ENCODE data around the gene FOXM1. TPM values are rescaled to one million over a fixed set of nuclear protein-coding genes. Genes with fewer than 3 reads are reported as not detected.

The FOXM1 gene
- total and polyA plus RNA-seq, 10 of the 15 experiments (the other 5 are each of a cell fraction or from before 2014, with no cell fraction given), result 15.1 to 63.2 (median 34.2) TPM

- POLR2A ChIA-PET, result no interaction called here
Measured at GRCh38 chr12:2858944-2859421, 18.0 kb downstream of the FOXM1 start.

DNA sequence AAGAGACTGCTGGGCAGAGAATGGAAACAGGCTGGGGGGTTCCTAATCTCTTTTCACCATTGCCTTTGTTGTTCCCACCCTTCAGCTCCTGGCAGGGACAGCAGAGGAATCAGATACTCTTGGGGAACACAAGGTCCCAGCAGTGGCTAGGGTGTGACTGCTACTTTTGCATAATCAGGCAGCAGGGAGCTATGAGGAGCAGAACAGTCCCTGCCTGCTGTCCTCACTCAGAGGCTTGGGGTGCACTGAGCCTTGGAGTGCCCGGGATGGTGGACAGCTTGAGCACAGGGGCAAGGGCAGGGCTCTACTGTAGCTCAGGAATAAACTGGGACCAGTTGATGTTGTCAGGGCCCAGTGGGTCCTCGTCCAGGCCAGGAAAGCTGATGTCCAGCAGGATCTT lies 18.6 kb downstream of the FOXM1 start:
- Histone ChIP-seq H3K36me3 (ENCODE audit: control insufficient read depth in 2 of 2, insufficient read depth in 2 of 2, low read length in 1 of 2) (peaks cover 15 to 17% of the 10 kb centered on the region in 2 experiments; a peak in 3 of 4 replicates), H3K27me3 (replicated peaks in 1 of 2; ENCODE audit: control insufficient read depth in 2 of 2, insufficient read depth in 2 of 2, low read length in 1 of 2) (no peaks in the 10 kb centered on the region), H3K9ac (ENCODE audit: control insufficient read depth, insufficient read depth, low read length) (no peak overlapping the region), H2AFZ (ENCODE audit: control insufficient read depth, low read depth, low read length) (no peak overlapping the region), H3K9me3 (replicated peaks; ENCODE audit: control insufficient read depth, insufficient read depth, low read length) (no peaks in the 10 kb centered on the region), H3K27ac (ENCODE audit: control insufficient read depth, insufficient read depth) (no peak overlapping the region), H3K79me2 (ENCODE audit: control insufficient read depth, insufficient read depth, low read length) (no peaks in the 10 kb centered on the region), H3K4me1 (ENCODE audit: control insufficient read depth, insufficient read depth, low read length) (no peaks in the 10 kb centered on the region), H3K4me2 (ENCODE audit: control insufficient read depth, insufficient read depth) (no peak overlapping the region), H4K20me1 (ENCODE audit: control insufficient read depth, insufficient read depth) (no peaks in the 10 kb centered on the region), H3K4me3 (no peak overlapping the region)
- RAD21 ChIA-PET (ENCODE audit: unreplicated experiment), result no interaction called here
- POLR2A ChIA-PET, result interaction anchor here (0.5 to 0.7 kb wide), 2 partner anchors 17 to 56 kb away, joined by 3 to 5 read pairs; no protein-coding TSS in a partner anchor
- ATAC-seq, result no peak
- 87% methylated on average over 2 of the region's 2 CpGs for WGBS (ENCODE audit: insufficient coverage, insufficient replicate concordance, low lambda C conversion rate, missing lambda C conversion rate)
- no TSS peak for BruUV-seq (replicated peaks)
- TF ChIP-seq ZBTB40 (IDR thresholded peaks at IDR 0.05; ENCODE audit: borderline replicate concordance) (no peak), SUZ12 (IDR thresholded peaks at IDR 0.05; ENCODE audit: unreplicated experiment) (no peak), GATAD2B (conservative IDR thresholded peaks at IDR 0.05; ENCODE audit: low read depth) (no peak), CEBPB (IDR thresholded peaks at IDR 0.05; ENCODE audit: borderline replicate concordance in 1 of 2, low read depth in 2 of 2, low read length in 2 of 2) (no peak)
- in situ Hi-C loops (cut with MboI), result no loop called here
- CTCF ChIA-PET, result interaction anchor here (0.6 to 1.6 kb wide), 3 partner anchors 13 to 158 kb away, joined by 3 to 4 read pairs (median 3); no protein-coding TSS in a partner anchor
- FAIRE-seq, result no peak
- intact Hi-C loops (cut with micrococcal nuclease; ENCODE audit: unreplicated experiment), result no loop called here
- SMC1A ChIA-PET (ENCODE audit: uncharacterized antibody, unreplicated experiment), result interaction anchor here (1.6 kb wide), 1 partner anchor 16 kb away, joined by 3 read pairs; no protein-coding TSS in a partner anchor
- no peak for DNase-seq (ENCODE audit: low read depth, low spot score)

More at GRCh38 chr12:2858944-2859421, 18.0 kb downstream of the FOXM1 start:
- CTCF ChIA-PET, result no interaction called here
- Histone ChIP-seq H3K27me3 (replicated peaks in 1 of 2; ENCODE audit: control insufficient read depth in 2 of 2, insufficient read depth in 2 of 2, low read length in 1 of 2) (no peaks in the 10 kb centered on the region), H3K4me3 (no peak overlapping the region), H3K4me1 (ENCODE audit: control insufficient read depth, insufficient read depth, low read length) (no peaks in the 10 kb centered on the region), H4K20me1 (ENCODE audit: control insufficient read depth, insufficient read depth) (no peaks in the 10 kb centered on the region), H3K9me3 (replicated peaks; ENCODE audit: control insufficient read depth, insufficient read depth, low read length) (no peaks in the 10 kb centered on the region), H3K4me2 (ENCODE audit: control insufficient read depth, insufficient read depth) (no peak overlapping the region), H3K27ac (ENCODE audit: control insufficient read depth, insufficient read depth) (no peak overlapping the region), H3K36me3 (ENCODE audit: control insufficient read depth in 2 of 2, insufficient read depth in 2 of 2, low read length in 1 of 2) (peaks cover 16 to 17% of the 10 kb centered on the region in 2 experiments; a peak in 3 of 4 replicates), H3K9ac (ENCODE audit: control insufficient read depth, insufficient read depth, low read length) (no peak overlapping the region), H2AFZ (ENCODE audit: control insufficient read depth, low read depth, low read length) (no peak overlapping the region), H3K79me2 (ENCODE audit: control insufficient read depth, insufficient read depth, low read length) (no peaks in the 10 kb centered on the region)
- RAD21 ChIA-PET (ENCODE audit: unreplicated experiment), result no interaction called here
- no TSS peak for BruUV-seq (replicated peaks)
- in situ Hi-C loops (cut with MboI) (no loop called here), intact Hi-C loops (cut with micrococcal nuclease; ENCODE audit: unreplicated experiment) (no loop called here)
- WGBS (ENCODE audit: insufficient coverage, insufficient replicate concordance, low lambda C conversion rate, missing lambda C conversion rate), result 97% methylated on average over 12 of the region's 12 CpGs
- FAIRE-seq, result no peak
- ATAC-seq, result no peak
- SMC1A ChIA-PET (ENCODE audit: uncharacterized antibody, unreplicated experiment), result interaction anchor here (1.6 kb wide), 1 partner anchor 15 kb away, joined by 3 read pairs; no protein-coding TSS in a partner anchor
- TF ChIP-seq CHD1 (IDR thresholded peaks at IDR 0.05; ENCODE audit: low read depth, low read length), result no peak
- TF ChIP-seq PAX5 (IDR thresholded peaks at IDR 0.05; ENCODE audit: borderline replicate concordance, low read depth, low read length), result no peak
- TF ChIP-seq SMC3 (IDR thresholded peaks at IDR 0.05; ENCODE audit: borderline replicate concordance, low read length), result no peak
- no peak for TF ChIP-seq RCOR1 (conservative IDR thresholded peaks at IDR 0.05; ENCODE audit: low read depth, low read length)
- TF ChIP-seq TCF3 (IDR thresholded peaks at IDR 0.05; ENCODE audit: borderline replicate concordance, insufficient read depth, low read depth, low read length), result no peak
- no peak for DNase-seq (ENCODE audit: low read depth, low spot score)

Data from GM12878 (cell line).